ENCODE data around the gene PLD2.

Gene PLD2, protein sequence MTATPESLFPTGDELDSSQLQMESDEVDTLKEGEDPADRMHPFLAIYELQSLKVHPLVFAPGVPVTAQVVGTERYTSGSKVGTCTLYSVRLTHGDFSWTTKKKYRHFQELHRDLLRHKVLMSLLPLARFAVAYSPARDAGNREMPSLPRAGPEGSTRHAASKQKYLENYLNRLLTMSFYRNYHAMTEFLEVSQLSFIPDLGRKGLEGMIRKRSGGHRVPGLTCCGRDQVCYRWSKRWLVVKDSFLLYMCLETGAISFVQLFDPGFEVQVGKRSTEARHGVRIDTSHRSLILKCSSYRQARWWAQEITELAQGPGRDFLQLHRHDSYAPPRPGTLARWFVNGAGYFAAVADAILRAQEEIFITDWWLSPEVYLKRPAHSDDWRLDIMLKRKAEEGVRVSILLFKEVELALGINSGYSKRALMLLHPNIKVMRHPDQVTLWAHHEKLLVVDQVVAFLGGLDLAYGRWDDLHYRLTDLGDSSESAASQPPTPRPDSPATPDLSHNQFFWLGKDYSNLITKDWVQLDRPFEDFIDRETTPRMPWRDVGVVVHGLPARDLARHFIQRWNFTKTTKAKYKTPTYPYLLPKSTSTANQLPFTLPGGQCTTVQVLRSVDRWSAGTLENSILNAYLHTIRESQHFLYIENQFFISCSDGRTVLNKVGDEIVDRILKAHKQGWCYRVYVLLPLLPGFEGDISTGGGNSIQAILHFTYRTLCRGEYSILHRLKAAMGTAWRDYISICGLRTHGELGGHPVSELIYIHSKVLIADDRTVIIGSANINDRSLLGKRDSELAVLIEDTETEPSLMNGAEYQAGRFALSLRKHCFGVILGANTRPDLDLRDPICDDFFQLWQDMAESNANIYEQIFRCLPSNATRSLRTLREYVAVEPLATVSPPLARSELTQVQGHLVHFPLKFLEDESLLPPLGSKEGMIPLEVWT

DNA sequence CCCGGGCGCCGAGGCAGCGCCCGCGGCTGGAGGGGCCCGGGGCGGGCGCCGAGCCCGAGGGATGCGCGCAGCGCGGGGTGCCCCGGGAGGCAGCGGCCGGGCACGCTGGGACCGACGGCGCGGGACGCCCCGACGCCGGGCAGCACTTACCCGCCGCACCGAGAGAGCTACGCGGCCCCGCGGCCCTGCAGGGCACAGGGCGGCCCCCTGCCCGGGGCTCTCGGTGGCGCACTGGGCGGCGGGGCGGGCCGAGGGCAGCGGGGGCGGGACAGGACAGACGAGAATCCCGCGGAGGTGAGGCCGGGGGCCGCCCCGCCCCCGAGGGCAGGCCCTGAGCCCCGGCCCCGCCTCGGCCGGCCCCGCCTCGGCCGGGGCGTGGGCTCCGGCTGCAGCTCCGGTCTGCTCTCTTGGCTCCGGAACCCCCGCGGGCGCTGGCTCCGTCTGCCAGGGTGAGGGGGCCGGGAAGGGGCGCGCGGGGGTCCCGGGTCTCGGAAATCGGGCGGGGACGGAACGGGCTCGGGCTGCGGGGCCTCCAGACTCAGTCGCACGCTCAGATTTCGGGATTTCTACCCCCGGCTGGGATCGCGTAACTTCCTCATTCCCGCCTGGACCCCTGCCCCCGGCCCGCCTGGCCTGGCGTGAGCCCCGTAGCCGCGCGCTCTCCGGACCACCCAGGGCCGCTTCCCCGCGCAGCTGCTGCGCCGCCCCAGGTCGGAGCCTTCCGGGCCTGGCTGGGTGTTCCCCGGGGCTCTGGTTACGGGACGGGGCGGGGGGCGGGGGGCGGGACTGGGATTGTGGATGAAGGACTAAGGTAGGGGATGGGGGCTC lies at the start of gene PLD2:
Gene PLD2 (plus strand): TSS at position 376 of the 828 bp plus-strand sequence. CDS start 621 bp downstream, outside the sequence.
- H3K4me3 ChIP-seq (ENCODE audit: low read depth, low read length), result peak within 1 kb of the TSS; percentile 72
- DNase-seq (ENCODE audit: low read depth), result peak; percentile 29
- in situ Hi-C loops (cut with HindIII; ENCODE audit: low sequenced_read_pairs), result no loop called here
- TF ChIP-seq, protein P1, sequence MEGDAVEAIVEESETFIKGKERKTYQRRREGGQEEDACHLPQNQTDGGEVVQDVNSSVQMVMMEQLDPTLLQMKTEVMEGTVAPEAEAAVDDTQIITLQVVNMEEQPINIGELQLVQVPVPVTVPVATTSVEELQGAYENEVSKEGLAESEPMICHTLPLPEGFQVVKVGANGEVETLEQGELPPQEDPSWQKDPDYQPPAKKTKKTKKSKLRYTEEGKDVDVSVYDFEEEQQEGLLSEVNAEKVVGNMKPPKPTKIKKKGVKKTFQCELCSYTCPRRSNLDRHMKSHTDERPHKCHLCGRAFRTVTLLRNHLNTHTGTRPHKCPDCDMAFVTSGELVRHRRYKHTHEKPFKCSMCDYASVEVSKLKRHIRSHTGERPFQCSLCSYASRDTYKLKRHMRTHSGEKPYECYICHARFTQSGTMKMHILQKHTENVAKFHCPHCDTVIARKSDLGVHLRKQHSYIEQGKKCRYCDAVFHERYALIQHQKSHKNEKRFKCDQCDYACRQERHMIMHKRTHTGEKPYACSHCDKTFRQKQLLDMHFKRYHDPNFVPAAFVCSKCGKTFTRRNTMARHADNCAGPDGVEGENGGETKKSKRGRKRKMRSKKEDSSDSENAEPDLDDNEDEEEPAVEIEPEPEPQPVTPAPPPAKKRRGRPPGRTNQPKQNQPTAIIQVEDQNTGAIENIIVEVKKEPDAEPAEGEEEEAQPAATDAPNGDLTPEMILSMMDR (IDR thresholded peaks at IDR 0.05; ENCODE audit: low read depth, low read length, missing control alignments), result no peak

DNA sequence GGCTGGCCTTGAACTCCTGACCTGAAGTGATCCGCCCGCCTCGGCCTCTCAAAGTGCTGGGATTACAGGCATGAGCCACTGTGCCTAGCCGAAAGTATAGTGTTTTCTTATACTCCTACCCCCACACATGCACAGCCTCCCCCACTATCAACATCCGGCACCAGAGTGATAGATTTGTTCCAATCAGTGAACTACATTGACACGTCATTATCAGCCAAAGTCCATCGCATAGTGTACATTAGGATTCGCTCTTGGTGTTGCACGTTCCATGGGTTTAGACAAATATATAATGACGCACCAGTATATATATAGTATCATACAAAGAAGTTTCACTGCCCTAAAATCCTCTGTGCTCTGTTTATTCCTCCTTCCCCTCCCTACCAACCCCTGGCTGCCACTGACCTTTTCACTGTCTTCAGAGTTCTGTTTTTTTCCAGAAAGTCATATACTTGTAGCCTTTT lies 47.1 kb upstream of the PLD2 start:
- TF ChIP-seq, protein P1 (IDR thresholded peaks at IDR 0.05; ENCODE audit: low read depth, low read length, missing control alignments), result no peak
- in situ Hi-C loops (cut with HindIII; ENCODE audit: low sequenced_read_pairs), result no loop called here
- no peak overlapping the region for H3K4me3 ChIP-seq (ENCODE audit: low read depth, low read length)
- no peak for DNase-seq (ENCODE audit: low read depth)

DNA sequence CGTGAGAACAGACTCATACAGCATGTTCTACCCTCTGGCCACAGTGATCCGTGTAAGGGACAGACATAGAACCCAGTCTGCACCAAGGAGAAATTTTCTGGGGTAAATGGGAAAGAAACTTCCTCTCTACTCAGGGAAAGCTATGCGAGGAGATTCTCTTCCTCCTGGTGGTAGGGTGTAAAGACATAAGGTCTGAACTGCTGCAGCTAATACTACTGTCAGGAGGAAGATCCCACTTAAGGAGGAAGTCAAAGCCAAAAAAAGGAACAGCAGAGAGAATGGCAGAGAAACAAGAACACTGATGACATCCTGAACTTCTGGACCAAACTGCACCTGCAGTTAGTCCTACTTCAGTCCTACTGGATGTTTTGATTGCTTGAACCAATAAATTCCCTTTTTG lies 42.4 kb upstream of the PLD2 start:
- in situ Hi-C loops (cut with HindIII; ENCODE audit: low sequenced_read_pairs), result no loop called here
- no peak overlapping the region for H3K4me3 ChIP-seq (ENCODE audit: low read depth, low read length)
- TF ChIP-seq, protein P1 (IDR thresholded peaks at IDR 0.05; ENCODE audit: low read depth, low read length, missing control alignments), result no peak
- DNase-seq (ENCODE audit: low read depth), result no peak

DNA sequence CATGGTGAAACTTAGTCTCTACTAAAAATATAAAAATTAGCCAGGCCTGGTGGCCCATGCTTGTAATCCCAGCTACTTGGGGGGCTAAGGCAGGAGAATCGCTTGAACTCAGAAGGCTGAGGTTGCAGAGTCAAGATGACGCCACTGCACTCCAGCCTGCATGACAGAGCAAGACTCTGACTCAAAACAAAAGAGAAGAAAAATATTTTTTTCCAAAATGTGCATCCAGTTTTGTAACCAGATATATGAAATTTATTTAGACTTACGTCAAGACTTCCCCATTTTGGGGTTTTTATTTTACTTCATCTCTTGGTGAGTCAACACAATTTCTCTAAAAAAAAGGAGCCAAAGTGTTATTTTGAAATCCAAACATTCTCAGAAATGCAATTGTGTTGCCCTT lies 40.8 kb upstream of the PLD2 start:
- in situ Hi-C loops (cut with HindIII; ENCODE audit: low sequenced_read_pairs), result no loop called here
- no peak for DNase-seq (ENCODE audit: low read depth)

DNA sequence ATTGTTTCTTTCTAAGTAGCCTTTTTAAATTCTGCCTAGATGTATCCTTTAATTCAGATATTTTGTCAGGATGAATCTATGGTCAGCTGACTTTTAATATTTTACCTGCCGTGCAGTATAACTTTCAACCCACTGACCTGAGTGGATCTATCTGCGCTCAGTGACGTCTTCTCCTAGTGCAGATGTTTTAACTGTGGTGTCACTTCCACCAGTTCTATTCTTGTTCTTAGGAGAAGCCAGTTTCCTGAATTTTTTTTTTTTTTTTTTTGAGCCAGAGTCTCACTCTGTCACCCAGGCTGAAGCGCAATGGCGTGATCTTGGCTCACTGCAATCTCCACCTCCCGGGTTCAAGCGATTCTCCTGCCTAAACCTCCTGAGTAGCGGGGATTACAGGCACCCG lies 40.2 kb upstream of the PLD2 start:
- H3K4me3 ChIP-seq (ENCODE audit: low read depth, low read length), result no peak overlapping the region
- no peak for DNase-seq (ENCODE audit: low read depth)
- TF ChIP-seq, protein P1 (IDR thresholded peaks at IDR 0.05; ENCODE audit: low read depth, low read length, missing control alignments), result no peak
- in situ Hi-C loops (cut with HindIII; ENCODE audit: low sequenced_read_pairs), result no loop called here

More for the DNA sequence above, 40.8 kb upstream of the PLD2 start:
- H3K4me3 ChIP-seq (ENCODE audit: low read depth, low read length), result no peak overlapping the region
- TF ChIP-seq, protein P1 (IDR thresholded peaks at IDR 0.05; ENCODE audit: low read depth, low read length, missing control alignments), result no peak

DNA sequence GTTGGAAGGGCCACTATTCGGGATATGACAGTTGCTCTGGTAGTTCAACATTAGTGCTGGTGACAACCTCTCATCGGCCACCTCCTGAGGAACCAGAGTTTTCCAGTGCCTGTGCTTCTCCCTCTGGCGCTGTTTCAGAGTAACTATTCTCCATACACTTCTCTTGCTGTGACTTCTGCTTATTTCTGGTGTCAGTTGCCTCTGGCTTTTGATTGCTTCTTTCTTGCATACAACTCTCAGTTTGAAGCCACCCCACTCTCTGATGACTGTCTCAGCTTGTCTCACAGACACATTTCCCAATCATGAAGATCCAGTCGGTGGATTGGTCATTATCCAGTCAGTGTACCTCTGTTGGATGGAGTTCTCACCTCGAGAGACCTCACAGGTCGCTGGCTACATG lies 38.7 kb upstream of the PLD2 start:
- H3K4me3 ChIP-seq (ENCODE audit: low read depth, low read length), result no peak overlapping the region
- TF ChIP-seq, protein P1 (IDR thresholded peaks at IDR 0.05; ENCODE audit: low read depth, low read length, missing control alignments), result no peak
- no peak for DNase-seq (ENCODE audit: low read depth)
- in situ Hi-C loops (cut with HindIII; ENCODE audit: low sequenced_read_pairs), result no loop called here

Measured in astrocyte of the cerebellum (primary cell).